GM10847 (cell line): ENCODE results near the gene TSPAN18.

Source experiments
- POLR2A ChIP-seq: IDR thresholded peaks from 2 replicates; pipeline ENCODE4 v1.6.1; 2011; ENCODE audit not compliant: insufficient read length; ENCODE audit errors: extremely low read depth

The TSPAN18 gene

GRCh38 chr11:44955015-44955738 lies 228.4 kb downstream of the TSPAN18 start:
- no peak for TF ChIP-seq POLR2A

- no peak for TF ChIP-seq POLR2A
Measured at GRCh38 chr11:44957040-44957515, 230.3 kb downstream of the TSPAN18 start.

GRCh38 chr11:44957776-44958564 lies 231.2 kb downstream of the TSPAN18 start:
- TF ChIP-seq POLR2A, result no peak

DNA sequence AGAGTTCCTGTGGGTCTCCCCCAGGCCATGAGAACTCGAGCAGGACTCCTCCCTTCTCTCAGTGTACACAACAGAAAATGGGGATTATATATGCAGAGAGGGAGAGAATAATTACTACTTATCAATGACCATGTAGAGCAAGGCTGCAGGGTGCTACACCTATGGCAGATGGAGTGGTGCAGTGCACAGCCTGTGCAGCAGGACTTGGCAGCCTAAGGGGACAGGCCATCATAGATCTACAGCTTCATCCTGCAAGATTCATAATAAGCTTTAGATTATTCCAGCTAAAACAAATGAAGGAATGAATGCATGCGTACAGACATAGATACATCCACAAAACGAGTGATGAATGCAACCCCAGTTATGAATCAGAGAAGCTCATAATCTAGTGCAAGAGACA lies 232.3 kb downstream of the TSPAN18 start:
- no peak for TF ChIP-seq POLR2A

DNA sequence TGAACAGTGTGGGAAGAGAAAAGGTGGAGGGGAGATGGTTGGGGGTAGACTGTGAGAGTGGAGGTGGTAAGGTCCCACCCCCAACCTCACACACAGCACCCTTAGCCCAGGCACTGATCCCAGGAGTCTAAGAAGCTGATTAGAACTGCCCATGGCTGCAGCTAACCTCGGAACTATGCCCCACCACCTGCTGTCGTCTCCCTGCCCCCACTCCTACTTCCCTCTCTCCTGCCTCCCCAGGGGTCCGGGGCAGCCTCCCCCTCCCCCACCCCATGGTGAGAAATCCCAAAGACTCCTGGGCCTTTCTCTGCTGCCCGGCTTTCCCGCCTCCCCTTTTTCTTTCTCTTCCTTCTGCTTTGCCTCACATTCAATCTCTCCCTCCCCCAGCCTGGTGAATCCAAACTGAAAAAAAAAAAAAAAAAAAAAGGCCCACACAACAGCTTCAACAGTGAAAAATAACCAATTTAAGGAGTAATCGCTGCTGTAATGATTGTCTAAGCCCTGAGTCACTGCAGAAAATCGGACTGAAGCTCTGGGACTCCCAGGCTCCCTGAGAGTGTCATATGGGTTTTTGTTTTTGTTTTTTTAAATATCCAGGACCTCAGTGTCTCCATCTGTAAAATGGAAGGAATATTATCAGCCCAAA lies 233.6 kb downstream of the TSPAN18 start:
- no peak for TF ChIP-seq POLR2A

GRCh38 chr11:44962464-44962863 lies 235.7 kb downstream of the TSPAN18 start:
- no peak for TF ChIP-seq POLR2A

GRCh38 chr11:44963136-44963535 lies 236.4 kb downstream of the TSPAN18 start:
- no peak for TF ChIP-seq POLR2A

DNA sequence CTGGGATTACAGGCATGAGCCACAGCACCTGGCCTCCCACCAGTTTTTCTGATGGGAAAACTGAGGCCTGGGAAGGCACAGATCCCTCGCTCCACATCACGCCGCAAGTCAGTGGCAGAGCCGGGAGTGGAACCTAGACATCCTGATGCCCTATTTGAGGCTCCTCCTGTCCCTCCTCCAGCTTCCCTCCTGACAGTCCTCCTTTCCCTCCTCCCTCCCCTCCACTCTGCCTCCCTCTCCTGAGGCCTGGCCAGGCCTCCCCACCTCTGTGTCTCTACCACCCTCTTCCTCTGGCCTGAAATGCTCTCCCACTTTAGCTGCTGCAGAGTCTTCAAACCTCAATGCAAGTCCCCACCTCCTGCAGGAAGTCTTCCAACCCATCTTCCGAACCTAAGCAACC lies 237.2 kb downstream of the TSPAN18 start:
- no peak for TF ChIP-seq POLR2A

DNA sequence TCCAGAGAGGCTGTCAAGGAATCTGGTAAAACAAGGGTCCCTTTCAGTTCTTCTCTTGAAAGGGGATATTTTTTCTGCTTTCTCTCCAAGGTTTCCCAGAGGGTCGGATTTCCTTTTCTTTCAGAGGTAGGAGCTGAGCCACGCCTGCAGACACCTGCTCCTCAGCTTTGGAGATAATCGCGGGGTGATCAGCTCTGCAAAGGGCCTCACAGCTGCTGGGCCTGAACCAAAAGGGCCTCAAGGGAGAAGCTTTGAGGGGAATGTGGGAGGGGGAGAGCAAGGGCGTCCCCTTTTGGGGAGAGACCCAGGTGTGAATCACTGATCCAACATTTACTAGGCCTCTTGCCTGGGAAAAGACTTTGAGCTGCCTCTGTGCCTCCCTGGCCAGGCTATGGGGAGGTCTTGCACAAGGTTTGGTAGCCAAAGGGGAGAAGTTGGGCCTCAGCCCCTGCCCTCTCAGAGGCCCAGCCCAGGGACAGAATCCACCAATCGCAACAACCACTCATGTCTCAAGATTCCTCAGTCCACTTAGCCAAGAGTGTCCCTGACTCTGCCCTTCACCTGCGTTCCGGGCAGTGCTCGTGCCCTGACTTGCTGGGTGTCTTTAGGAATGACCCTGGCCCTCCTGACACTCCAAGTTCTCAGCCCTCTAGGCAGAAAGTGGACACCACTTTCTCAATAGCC lies 237.9 kb downstream of the TSPAN18 start:
- no peak for TF ChIP-seq POLR2A

DNA sequence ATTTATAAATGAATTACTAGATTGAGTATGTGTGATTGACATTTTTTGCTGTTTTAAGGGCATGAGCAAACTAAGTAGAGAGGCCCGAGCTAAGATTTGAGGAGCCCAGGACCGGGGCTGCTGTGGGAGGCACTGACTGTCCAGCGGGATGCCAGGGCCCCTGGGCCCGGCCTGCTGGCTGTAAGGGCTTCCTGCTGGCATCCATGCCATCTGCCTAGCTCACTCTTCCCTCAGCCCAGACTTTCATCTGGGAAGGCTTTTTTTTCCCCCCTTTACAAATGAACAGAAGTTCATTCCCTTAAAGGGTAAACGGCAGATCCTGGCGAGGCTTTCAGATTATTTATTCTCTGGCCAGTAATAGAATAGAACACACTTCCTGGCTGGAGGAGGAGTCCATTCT lies 239.9 kb downstream of the TSPAN18 start:
- TF ChIP-seq POLR2A, result no peak

- TF ChIP-seq POLR2A, result no peak
Measured at GRCh38 chr11:44967930-44968496, 241.3 kb downstream of the TSPAN18 start.

DNA sequence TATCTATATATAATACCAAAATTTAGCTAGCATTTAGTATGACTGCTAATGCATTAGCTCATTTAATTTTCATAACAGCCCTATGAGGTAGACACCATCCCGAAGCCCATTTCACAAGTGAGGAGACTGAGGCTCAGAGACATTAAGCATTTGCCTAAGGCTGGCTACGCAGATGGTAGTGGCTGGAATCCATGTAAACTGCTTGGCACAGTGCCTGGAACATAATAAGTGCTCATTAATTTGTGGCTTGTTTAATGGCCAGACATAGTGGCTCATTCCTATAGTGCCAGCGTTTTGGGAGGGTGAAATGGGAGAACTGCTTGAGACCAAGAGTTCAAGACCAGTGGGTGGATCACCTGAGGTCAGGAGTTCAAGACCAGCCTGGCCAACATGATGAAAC lies 241.7 kb downstream of the TSPAN18 start:
- TF ChIP-seq POLR2A, result no peak

GRCh38 chr11:44969651-44970252 lies 243.0 kb downstream of the TSPAN18 start:
- TF ChIP-seq POLR2A, result no peak

DNA sequence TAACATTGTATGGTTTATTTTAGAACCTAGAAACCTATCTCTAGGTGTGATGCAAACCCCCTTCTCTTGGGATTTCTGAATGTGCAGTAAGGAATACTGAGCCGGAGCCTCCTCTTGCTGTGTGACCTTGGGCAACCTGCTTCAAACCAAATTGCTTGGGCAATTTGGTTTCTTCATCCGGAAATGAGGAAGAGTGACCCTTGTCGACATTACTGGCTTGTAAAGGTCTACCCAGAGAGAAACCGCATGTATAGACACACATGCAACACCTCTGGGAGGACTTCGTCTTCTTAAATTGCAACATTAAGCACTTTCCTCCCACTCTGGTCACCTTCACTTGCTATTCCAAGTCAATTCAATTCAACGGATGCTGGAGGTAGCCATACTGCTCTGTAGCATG lies 243.5 kb downstream of the TSPAN18 start:
- no peak for TF ChIP-seq POLR2A

DNA sequence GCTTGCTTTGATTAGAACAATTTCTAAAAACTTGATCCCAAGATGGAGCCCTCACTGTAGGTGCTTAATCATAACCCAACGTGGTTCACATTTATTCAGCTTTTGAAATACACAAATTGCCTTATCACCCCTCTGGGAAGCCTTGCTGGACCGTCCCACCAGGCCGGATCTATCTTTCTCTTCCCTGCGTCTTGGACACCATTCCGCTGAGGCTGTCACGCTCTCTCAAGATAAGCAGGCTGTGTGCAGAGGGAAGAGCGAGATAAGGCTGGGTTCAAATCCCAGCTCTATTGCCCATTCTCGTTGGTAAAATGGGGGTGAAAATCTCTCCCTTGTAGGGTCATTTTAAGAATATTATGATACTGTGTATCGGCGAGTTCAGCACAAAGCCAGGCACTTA lies 244.4 kb downstream of the TSPAN18 start:
- no peak for TF ChIP-seq POLR2A
